Right ventricle myocardium superior (tissue), 1 donor: ENCODE results near the gene GRID2. TPM values are rescaled to one million over a fixed set of nuclear protein-coding genes. Genes with fewer than 3 reads are reported as not detected.

Experiments used
- ATAC-seq: fragments of 200-7000 bp; cut with Tn5 transposase; one replicate; pipeline ENCODE4 v1.9.1; 2020; ENCODE audit warnings: mild to moderate bottlenecking; ENCODE audit not compliant: poor library complexity
- DNase-seq: peaks from one replicate; pipeline ENCODE4 v3.0.0-alpha.2; 2020
- intact Hi-C: fragments of 100-400 bp; cut with DNase I; formaldehyde crosslinking; loops from one replicate; pipeline ENCODE4 v1.11.2; 2022
- total RNA-seq: library from RNA; stranded (reverse); fragmentation: NEBNext Ultra II Directional; extraction: Animal tissue kit (Norgen Biotek cat#: 25700); gene quantifications from one replicate; pipeline ENCODE4 v1.2.1, GENCODE V29; 2021
- donor health status: DM: no; HTN: yes; CAD: no; lungs with severe emphysema.

The GRID2 gene
- total RNA-seq, 1 donor from 2014 or later: not detected

DNA sequence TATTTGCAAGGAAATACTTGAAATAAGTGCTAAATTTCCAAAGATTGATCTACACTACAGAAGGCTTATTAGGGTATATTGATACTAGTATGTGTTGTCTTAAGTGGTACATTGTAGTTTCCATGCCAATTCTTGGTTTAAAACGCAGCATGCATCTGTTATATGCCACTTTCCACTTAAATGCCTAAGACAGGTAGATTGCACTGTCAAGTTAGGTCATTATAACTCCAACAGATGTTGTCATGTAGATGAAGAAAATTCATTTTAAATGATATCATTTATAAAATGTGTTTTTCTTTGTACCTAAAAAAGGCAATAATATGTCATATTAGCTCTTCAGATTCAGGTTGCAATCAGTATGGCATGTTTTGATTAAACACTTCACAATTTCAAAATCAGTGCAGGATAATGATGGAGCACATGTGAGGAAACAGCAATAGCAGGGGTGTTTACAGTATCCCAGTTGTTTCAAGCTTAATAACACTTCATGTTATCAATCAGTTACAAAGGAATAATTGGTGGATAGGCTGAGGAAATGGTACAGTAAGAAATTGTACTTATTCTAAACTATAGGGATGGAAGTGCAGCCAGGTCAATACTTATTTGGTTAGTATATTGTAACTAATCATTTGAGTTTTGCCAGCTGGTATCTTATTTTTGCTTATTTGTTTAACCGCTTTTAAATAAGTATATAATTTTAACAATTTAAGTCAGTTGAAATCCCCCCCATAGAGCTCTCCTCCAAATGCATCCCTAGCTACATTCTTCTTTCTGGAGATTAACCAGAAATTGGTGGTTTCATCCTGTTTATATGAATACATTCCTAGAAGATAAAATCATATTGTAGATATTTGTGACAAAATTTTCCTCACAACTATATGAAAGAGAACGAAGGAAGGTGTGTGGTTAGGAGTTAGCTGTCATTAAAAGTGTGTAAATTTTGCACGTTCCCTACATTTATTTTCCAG is 1070.4 kb downstream of the GRID2 start:
- intact Hi-C loops: no loop called here
- DNase-seq (no peak), ATAC-seq (no peak)

DNA sequence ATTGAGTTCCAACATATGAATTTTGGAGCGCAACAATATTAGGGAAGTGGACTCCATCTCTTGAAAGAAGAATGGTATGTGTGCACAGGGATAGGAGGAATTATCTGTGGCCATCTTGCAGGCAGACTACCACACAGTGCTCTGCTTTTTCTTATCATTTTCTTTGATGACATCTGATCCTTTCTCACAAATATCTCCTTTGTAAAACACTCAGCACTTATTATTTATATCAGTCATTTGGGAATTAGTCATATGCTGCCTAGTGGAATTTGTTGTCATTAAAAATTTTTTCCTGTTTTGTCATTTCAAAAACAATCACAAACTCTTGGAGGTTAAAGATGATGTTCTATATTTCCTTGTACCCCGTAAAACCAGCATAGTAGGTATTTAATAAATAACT is 1080.5 kb downstream of the GRID2 start:
- ATAC-seq (no peak), DNase-seq (no peak)
- intact Hi-C loops: no loop called here

DNA sequence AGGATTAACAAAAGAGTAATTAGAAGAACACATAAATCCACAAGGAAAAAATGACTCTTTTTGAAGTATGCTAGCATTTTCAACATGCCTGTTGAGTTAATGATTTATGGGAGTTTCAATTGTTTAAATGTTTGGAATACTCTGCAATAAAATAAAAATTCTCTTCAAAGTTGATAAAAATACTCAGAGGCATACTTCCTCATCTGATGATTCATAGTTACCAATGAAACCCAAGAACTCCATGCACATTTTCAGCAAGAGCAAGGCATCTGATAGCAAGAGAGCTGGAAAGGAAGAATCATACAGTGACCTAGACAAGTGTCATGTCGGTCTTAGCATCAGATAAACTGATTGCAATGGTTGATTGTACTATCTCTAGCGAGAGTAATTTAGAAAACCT is 1081.1 kb downstream of the GRID2 start:
- no peak for DNase-seq
- ATAC-seq: no peak
- intact Hi-C loops: no loop called here

DNA sequence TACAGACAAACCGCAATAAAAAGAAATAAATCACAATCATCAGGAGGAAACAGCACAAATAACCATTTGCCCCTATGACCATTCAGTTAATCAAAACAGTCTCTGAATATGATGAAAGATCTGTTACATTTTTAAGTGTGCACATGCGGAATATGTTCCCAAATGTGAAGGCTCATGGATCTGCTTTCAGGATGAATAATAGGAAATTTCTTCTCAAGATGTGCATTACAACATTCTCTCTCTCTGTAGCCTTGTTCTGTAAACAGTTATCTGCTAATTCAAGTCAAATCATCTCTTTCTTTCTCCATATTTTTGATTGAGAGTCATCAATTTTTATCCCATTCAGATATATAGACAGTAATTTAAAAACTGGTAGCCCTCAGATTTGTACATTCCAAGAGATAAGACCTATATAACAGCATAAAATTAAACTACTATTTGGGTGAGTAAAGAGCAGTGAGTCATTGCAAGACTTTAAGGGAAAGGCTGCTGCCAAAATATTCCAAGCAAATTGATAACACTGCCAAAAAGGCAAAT is 1090.8 kb downstream of the GRID2 start:
- DNase-seq: no peak
- intact Hi-C loops: no loop called here
- no peak for ATAC-seq

DNA sequence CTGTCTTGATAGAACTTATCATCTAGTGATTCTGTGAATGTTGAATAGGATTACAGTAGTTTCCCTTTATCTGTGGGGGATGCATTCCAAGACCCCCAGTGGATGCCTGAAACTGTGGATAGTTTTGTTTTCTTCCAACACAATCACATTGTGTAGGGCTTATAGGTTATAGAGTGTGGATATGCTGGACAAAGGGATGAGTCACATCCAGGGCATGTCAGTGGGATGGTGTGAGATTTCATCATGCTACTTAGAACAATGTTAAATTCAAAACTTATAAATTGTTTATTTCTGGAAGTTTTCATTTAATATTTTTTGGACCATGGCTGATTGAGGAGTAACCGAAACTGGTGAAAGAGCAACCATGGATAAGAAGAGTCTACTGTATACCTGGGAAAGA is 1092.5 kb downstream of the GRID2 start:
- ATAC-seq (no peak), DNase-seq (no peak)
- intact Hi-C loops: no loop called here

DNA sequence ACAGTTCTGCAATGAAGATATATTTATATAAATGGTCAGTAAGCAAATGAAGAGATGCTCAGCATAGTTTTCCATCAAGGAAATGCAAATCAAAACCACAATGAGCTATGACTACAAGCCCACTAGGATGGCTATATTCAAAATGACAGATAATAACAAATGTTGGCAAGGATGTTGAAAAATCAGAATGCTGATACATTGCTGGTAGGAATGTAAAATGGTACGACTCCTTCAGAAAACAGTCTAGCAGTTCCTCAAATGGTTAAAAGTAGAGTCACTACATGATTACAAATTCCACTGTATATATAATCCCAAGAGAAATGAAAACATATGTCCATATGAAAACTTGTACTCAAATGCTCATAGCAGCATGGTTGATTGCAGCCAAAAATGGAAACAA is 1099.8 kb downstream of the GRID2 start:
- no peak for ATAC-seq
- DNase-seq: no peak
- intact Hi-C loops: no loop called here

DNA sequence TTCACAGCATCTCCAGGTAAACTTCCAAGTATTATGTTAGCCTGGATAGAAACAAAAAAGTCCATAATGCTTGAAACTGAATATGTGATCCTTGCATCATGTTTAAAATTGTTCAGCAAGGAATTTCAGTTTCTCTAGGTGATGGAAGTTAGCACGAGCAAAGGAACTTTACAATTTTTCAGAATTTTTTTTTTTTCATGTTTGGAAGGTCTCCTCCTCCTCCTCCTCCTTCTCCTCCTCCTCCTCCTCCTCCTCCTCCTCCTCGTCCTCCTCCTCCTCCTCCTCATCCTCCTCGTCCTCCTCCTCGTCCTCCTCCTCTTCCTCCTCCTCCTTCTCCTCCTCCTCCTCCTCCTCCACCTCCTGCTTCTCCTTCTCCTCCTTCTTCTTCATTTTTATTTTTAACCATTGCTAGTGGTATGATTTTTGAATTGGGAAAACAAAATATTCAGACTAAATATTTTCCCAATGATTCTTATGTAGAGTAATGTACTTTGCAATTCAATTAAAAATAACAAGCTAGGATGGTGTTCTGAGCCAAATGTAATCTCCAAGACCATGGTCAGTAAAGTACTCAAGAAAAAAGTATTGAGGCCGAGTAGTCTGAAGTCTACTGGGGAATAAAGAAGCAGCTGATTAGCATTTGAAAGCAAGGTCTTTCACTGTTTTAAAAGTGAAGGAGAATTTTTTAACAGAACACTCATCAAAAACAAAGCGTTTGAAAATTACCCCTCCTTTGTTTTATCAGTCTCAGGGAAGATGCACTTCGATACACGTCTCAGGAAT is 1103.9 kb downstream of the GRID2 start:
- intact Hi-C loops: no loop called here

DNA sequence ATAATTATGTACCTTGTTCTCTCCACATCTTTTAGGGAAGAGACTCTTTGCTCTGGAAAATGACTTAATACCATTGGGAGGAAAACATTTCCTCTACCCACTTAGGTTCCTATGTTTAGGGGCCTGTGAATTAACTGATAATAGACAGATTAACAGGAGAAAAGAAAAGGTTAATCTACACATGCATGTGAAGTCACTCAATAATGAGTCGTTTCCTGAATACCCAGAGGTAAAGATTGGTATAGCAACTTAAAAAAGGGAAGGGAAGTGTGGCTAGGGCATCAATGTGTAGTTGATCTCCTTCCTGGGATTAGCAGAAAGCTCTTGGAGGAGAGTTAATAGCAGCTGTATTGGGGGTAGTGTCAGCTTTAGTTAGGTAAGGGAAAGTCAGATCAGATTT is 1105.3 kb downstream of the GRID2 start:
- intact Hi-C loops: no loop called here
- ATAC-seq: no peak

More for the DNA sequence above, 1103.9 kb downstream of the GRID2 start:
- ATAC-seq: no peak
- no peak for DNase-seq

DNA sequence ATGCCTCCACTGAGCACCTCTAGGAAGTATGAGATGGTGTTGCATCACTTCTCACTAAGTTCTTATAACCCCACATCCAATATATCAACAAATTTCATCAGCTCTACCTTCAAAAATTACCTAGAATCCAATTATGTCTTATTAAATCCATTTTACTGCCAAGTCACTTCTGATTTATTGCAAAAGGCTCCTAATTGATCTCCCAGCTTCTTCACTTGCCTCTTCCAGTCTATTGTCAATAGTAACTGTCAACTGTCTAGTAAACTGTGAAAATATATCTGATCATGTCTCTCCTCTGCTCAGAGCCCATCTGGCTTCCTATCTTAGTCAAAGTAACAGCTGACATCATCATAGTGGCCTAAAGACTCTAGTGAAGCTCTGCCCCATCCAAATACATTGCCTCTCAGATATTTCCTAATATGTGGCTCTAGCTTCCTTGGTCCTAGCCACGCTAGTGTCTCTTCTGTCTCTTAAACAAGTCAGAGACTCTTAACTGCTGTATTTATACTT is 1110.3 kb downstream of the GRID2 start:
- DNase-seq (no peak), ATAC-seq (no peak)
- intact Hi-C loops: no loop called here

More for the DNA sequence above, 1105.3 kb downstream of the GRID2 start:
- DNase-seq: no peak

DNA sequence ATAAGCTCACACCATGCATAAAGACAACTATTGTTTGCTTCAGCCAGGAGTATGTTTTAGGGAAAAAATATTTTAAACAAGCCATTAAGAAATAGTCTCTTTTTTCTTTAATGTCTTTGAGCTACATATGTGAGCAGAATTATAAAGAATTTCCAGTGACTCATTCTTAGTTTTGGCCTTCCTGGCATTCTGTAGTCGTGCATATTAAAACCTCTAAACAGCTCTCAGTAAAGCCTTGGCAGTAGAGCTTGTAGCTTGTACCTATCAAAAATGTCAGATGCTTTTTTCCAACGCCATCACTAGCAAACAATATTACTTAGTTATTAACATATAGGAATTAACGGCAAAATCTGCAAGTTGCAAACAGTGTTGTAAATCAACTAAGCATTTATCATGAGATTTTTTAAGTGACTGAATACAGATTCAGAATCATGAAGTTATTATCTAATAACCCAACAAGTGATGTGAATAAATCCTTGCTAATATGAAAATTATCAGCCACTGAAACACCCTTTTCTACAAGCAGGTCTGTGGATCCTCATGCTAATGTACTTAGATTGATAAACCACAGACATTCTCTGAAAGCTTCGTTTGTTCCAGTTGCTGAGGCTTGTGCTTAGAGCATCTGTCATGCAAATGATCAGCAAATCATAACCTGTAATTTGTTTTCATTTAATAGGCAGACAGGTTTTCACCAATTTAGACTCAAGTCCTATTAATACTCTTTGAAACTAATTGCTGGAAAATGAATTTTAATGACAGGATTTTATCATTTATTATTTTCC is 1112.8 kb downstream of the GRID2 start:
- no peak for DNase-seq
- intact Hi-C loops: no loop called here

DNA sequence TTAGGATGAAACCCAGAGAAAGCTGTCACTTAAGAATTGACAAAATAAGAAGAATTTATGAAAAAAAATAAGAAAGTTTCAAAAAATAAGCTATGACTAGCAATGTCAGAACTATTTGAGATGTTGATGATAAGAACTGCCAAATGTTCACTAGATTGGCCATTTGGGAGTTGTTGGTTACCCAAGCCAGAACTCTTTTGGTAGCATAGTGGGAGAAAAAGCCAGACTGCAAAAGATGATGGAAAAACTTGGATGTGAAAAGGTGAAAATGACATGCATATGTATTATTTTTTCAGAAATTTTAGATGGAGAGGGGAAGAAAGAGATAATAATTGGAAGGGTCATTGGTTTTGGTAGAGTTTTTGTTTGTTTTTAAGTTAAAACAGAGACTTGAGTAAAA is 1127.6 kb downstream of the GRID2 start:
- intact Hi-C loops: no loop called here
- DNase-seq (no peak), ATAC-seq (no peak)

More for the DNA sequence above, 1112.8 kb downstream of the GRID2 start:
- ATAC-seq: no peak

DNA sequence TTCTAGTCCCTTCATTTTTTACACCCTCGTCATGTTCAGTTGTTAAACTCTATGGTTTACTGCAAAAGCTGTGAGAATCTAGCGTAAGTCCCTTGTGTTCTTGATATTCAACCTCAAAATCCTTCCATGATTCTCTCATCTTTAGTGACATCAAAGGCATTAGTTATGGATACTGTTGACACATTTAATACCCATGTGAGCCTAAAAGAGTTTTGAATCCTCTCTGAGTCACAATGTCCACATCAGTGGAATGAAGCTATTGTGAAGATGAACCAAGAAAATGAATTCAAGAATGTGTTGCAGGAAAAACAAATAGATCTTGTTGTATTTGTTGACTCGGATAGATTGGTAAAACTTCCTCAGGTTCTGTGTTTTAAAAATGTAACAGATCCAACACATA is 1130.1 kb downstream of the GRID2 start:
- DNase-seq (no peak), ATAC-seq (no peak)
- intact Hi-C loops: no loop called here

DNA sequence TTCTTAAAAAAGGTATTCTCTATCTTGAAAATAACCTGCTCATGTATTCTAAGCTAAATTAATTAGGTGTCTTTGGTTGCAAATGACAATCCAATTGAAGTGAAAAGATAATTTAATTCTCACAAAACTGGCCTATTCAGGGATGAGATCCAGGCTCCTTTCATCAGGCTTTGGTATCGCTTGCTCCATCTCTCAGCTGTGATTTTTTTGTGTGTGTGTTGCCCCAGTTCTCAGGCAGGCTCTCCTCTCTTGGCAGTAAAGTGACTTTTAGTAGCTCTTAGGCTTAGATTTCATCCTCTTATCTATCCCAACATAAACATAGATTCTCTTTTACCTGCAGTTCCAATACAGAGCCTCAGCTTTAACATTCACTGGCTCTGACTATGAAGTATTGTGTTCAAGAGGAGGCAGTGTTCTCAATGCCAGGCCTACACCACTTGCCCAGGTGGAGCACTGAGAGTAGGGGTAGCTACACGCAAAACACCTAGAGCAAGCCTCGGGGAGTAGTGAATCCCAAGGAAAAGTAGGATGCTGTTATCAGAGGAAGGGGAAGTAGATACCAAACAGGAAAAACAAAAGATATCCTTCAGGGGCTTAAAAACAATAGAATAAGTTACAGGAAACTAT is 1132.3 kb downstream of the GRID2 start:
- intact Hi-C loops: no loop called here
- ATAC-seq: no peak

DNA sequence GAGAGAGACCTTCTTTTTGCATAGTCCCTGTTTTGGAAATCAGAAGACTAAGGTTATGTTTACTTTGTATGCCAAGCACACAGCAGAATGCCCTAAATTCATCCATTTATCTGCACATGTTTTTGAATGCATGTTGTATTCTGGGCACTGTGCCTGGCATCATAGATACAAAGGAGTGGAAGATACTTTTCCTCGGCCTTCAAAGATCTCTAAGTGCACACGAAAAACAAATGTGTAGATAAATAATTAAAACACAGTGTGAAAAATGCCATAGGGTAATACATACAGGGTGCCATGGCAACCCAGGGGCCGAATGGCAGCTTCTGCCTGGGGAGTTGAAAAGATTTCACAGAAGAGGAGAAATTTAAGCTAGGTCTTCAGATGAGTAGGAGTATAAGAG is 1134.2 kb downstream of the GRID2 start:
- DNase-seq (no peak), ATAC-seq (no peak)
- intact Hi-C loops: no loop called here

More for the DNA sequence above, 1132.3 kb downstream of the GRID2 start:
- no peak for DNase-seq

DNA sequence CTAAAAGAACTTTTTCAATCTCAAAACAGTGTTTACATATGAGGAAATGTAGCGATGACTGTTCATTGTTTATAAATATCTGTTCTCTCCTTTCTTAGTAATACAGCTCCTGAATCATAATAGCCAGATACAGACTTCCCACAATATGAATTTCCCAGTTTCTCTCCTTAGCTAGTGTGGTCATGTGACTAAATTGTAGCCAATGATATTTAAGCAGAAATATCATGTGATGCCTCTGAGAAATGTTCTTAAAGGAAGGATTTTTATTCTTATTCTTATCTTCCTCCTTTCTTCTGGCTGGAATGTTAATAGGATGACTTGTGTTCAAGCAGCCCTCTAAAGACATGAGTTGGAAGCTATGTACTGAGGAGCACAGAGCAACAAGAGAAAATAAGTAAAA is 1141.1 kb downstream of the GRID2 start:
- DNase-seq (no peak), ATAC-seq (no peak)
- intact Hi-C loops: no loop called here

DNA sequence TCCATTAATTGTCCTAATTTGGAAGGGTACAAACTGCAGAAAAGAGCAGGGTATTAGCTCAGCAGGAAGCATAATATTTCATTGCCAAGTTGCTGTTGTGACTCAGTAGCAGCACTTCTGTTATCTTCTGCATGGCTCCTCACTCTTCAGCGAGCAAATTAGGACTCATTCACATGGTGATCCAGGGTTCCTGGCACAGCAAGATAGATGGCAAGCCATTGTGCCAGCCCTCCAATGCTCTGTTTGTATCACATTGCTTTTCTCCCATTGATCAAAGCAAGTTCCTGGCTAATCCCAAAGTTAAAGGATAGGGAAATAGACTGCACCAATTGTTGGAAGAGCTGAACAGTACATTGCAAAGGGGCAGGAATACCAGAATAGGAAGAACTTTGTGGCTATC is 1142.3 kb downstream of the GRID2 start:
- no peak for ATAC-seq
- DNase-seq: no peak
- intact Hi-C loops: no loop called here

DNA sequence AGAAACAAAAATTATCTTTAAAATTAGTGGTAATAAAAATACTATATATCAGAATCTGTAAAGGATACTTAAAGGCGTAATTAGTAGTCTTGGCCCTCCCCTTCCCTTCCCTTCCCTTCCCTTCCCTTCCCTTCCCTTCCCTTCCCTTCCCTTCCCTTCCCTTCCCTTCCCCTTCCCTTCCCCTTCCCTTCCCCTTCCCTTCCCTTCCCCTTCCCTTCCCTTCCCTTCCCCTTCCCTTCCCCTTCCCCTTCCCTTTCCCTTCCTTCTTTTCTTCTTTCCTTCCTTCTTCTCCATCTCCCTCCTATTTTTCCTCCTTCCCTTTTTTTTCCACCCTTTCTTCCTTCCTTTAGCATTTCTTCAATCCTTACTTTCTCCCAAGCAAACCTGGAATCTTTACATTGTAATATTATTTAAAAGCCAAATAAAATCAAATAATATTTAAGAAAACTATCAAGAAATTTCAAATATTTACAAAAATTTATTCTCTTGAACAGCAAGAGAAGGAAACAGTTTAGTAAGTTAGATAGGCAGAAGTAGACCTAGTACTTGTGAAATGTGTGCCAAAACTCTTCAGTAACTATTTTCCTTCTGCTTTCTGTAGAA is 1145.0 kb downstream of the GRID2 start:
- ATAC-seq (no peak), DNase-seq (no peak)
- intact Hi-C loops: no loop called here

DNA sequence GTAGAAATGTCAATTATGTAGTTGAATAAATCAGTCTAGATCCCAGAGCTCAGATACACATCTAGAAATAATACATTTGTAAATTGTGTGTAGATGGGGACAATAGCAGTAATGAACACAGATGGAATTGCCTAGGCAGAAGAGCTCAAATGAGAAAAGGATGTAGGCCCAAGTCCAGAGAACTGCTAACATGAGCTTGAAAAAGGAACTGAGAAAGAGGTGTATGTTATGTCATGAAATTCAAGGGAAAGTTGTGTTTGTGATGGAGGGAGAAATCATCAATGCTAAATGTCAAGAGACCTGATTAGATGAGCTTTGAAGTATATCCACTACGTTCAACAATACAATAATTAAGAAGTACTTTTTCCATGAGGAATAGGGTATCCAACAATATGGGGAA is 1148.2 kb downstream of the GRID2 start:
- DNase-seq: no peak
- intact Hi-C loops: no loop called here
- ATAC-seq: no peak
